Measurements from ENCODE around the gene CLEC3A.
"Not testable (repeated sequence)": the region's sequence is repeated elsewhere in the genome, so short reads cannot be mapped to it uniquely, and the experiment has no call there.

CLEC3A gene, protein sequence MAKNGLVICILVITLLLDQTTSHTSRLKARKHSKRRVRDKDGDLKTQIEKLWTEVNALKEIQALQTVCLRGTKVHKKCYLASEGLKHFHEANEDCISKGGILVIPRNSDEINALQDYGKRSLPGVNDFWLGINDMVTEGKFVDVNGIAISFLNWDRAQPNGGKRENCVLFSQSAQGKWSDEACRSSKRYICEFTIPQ

DNA sequence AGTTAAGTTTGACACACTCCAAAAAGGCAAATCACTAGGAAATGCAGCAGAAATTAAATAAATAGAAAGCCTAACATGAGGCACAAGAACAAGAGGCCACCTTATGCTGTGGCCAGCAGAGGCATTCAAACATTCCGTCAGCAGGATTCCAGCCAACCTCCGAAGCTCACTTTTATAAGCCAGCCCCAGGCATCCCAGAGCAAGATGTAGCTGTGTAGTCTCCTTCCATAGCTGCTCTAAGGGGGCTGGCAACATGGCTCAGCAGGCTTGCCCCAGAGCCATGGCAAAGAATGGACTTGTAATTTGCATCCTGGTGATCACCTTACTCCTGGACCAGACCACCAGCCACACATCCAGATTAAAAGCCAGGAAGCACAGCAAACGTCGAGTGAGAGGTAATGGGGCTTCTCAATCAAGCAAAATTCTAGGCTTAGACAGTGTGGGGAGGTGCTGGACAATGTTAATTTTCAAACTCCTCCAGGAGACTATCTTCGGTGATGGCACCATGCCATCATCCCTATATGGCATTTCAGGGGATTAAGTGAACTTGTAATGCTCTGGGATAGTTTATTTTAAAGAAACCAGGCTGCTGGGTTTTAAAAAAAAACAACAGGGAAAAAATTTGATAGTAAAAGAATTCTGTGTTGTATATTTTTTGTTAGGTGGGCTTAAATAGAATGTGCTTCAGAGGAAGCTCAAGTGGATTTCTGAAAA, at the start of gene CLEC3A:
Gene CLEC3A (plus strand): TSS at position 202 of the 714 bp plus-strand sequence. CDS start 79 bp downstream, at position 281.
- in situ Hi-C loops (cut with HindIII; ENCODE audit: low pct_unique_long_range_greater_than_20kb, low sequenced_read_pairs) = no loop called here
- TF ChIP-seq JUND (IDR thresholded peaks at IDR 0.05; ENCODE audit: low read depth) = no peak
- peak; percentile 36 to 38 for DNase-seq (ENCODE audit: low read depth in 1 of 2, low spot score in 1 of 2)

DNA sequence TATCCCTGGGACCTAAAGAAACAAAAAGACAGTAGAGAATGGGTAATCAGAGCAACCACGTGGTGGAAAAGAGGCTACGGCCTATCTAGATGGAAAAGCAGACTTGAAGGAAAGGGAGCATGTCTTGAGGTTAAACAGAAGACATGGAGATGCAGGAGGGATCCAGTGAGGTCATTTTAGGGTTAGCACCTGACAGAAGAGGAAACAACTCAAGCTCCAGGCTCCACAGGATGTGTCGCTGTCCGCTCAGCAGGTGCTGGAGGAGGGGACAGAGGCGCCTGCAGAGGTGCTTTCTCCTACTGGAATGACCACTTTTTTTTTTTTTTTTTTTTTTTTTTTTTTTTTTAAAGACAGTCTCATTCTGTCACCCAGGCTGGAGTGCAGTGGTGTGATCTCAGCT, 47.5 kb upstream of the CLEC3A start:
- TF ChIP-seq JUND (IDR thresholded peaks at IDR 0.05; ENCODE audit: low read depth) = no peak
- peak in 1 of 2 experiments; percentile 75 for DNase-seq (ENCODE audit: low read depth in 1 of 2, low spot score in 1 of 2)
- in situ Hi-C loops (cut with HindIII; ENCODE audit: low pct_unique_long_range_greater_than_20kb, low sequenced_read_pairs) = no loop called here

DNA sequence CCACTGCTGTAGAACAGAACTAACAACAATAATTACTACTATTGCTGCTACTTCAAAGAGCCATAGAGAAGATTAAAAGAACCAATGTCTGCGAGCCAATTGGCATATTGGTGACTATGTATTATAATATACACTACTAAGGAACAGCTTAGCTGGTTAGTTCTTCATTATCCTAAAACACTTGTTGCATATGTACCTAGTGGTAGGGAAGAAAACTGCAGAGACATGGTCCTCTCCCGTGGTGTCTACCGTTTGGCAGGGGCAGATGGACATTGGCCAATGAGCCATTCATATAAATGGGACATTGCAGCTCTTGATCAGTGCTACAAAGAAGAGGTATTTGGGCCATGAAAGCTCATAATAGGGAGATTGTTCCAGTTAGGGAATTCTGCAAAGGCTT, 46.4 kb upstream of the CLEC3A start:
- in situ Hi-C loops (cut with HindIII; ENCODE audit: low pct_unique_long_range_greater_than_20kb, low sequenced_read_pairs) = no loop called here
- no peak for TF ChIP-seq JUND (IDR thresholded peaks at IDR 0.05; ENCODE audit: low read depth)
- no peak for DNase-seq (ENCODE audit: low read depth in 1 of 2, low spot score in 1 of 2)

DNA sequence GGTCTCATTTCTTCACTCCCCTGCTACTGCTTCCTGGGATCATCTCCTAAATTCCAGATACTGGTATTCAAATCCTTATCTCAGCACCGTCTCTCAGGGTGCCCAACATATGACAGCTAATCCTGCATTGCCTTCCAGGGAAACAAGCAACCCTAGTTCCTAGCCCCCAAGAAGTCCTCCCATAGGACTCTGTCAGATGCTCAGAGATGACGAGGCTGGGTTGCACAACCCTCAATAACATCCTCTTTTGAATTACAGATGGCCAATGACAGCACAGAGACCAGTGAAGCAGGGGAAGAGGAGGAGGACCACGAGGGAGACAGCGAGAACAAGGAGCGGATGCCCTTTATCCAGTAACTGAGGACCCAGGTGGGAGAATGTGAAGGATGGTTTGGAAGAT, 45.0 kb upstream of the CLEC3A start:
- in situ Hi-C loops (cut with HindIII; ENCODE audit: low pct_unique_long_range_greater_than_20kb, low sequenced_read_pairs) = no loop called here
- TF ChIP-seq JUND (IDR thresholded peaks at IDR 0.05; ENCODE audit: low read depth) = no peak

DNA sequence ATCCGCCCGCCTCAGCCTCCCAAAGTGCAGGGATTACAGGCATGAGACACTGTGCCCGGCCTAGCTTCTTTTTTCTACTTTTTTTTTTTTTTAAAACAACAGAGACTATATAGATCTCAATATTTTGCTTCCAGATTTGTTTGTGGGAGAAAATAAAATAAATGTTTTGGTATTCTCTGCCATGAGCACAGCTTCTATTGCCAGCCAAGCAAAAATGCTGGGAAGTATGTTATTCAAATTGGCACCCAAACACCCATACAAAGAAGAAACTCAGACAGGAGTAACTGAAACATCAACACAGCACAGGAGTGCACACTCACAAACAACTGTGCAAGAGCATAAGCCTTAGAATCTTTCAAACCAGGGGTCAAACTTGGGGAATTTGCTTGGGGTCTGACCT, 37.2 kb upstream of the CLEC3A start:
- DNase-seq (ENCODE audit: low read depth in 1 of 2, low spot score in 1 of 2) = no peak
- in situ Hi-C loops (cut with HindIII; ENCODE audit: low pct_unique_long_range_greater_than_20kb, low sequenced_read_pairs) = no loop called here
- TF ChIP-seq JUND (IDR thresholded peaks at IDR 0.05; ENCODE audit: low read depth) = no peak

More for the DNA sequence above, 45.0 kb upstream of the CLEC3A start:
- no peak for DNase-seq (ENCODE audit: low read depth in 1 of 2, low spot score in 1 of 2)

DNA sequence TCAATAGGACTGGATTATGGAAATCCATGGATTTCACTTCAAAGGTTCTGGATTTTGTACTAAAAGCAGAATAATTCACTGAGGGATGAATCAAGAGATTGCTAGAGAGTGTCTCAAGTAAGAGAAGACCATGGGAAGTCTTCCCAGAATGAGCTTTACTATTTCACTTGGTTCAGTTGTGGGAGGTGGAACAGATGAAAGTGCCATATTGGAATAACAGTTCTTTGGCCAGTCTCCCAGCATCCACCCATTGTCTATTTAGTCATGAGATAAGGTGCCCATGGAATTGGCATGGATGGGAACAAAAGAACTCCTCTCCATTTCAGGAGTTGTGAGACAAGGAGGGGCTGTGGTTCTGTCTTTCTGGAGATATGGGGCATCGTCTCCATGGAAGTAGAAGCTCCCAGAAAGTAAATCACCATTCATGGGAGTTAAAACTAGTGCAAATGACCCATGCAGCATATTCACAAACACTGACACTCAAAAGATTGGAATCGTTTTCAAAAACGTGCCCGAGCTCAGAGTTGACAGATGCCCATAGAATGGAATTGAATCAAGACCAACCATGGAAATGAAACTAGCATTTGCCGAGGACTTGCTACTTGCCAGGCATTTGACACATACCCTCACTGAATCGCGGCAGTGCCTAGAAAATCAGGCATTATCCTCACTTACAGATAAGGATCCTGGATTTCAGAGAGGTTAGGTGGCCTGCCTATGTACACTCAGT, 36.2 kb upstream of the CLEC3A start:
- in situ Hi-C loops (cut with HindIII; ENCODE audit: low pct_unique_long_range_greater_than_20kb, low sequenced_read_pairs) = no loop called here
- TF ChIP-seq JUND (IDR thresholded peaks at IDR 0.05; ENCODE audit: low read depth) = no peak
- no peak for DNase-seq (ENCODE audit: low read depth in 1 of 2, low spot score in 1 of 2)

DNA sequence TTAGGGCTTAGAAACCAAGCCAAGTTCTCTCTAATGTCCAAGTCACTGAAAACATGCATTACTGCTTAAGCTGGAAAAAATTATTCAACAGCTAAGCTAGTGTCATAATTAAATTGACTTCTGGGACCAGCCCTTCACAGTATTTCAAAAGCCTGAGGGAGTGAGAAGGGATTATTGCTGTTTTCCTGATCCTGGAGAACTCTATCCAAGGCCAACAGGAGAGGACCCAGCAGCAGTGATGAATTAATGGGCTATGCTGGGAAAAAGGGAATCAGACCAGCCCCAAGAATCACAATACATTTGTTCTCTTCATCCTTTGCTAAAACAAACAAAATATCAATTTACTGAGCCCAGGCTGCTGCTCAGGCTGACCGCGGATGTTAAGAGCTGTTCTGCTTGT, 34.5 kb upstream of the CLEC3A start:
- no peak for TF ChIP-seq JUND (IDR thresholded peaks at IDR 0.05; ENCODE audit: low read depth)
- in situ Hi-C loops (cut with HindIII; ENCODE audit: low pct_unique_long_range_greater_than_20kb, low sequenced_read_pairs) = no loop called here
- no peak for DNase-seq (ENCODE audit: low read depth in 1 of 2, low spot score in 1 of 2)

DNA sequence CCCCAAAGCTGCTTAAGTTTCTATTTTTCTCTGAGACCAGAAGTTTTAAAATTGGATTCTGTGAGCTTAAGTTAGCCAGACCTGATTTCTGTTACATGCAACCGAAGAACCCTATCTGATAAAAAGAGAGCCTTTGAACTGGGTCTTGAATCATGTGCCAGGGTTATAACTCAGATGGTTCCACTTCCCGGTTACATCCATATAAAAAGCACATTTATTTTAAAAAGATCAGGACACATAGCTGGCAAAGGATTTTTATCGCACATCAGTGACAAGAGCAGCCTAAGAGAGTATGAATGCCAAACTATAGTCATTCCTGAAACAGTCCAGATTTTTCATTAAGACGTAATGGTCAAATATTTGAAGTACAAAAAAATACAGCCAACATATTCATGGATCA, 32.5 kb upstream of the CLEC3A start:
- DNase-seq (ENCODE audit: low read depth in 1 of 2, low spot score in 1 of 2) = no peak
- in situ Hi-C loops (cut with HindIII; ENCODE audit: low pct_unique_long_range_greater_than_20kb, low sequenced_read_pairs) = no loop called here
- no peak for TF ChIP-seq JUND (IDR thresholded peaks at IDR 0.05; ENCODE audit: low read depth)

DNA sequence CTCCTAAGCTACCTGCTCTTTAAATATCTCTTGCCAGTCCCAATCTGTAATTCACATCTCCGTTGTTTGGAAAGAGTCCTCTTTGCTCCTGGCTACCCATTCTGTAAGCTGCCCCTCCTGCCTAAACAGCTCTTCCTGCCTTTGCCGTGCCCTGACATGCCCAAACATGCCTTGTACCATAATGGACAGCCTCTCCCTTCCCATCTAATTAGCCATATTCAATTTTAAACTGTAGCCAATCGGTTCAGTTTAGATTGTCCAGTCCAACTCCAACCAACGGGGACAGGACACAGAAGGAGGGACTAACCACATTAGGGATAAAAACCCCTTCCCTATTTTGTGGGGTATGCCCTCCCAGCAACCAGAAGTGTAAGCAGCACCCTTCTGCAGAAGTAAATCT, 30.6 kb upstream of the CLEC3A start:
- TF ChIP-seq JUND (IDR thresholded peaks at IDR 0.05; ENCODE audit: low read depth) = no peak
- peak in 1 of 2 experiments; percentile 62 for DNase-seq (ENCODE audit: low read depth in 1 of 2, low spot score in 1 of 2)
- in situ Hi-C loops (cut with HindIII; ENCODE audit: low pct_unique_long_range_greater_than_20kb, low sequenced_read_pairs) = no loop called here

DNA sequence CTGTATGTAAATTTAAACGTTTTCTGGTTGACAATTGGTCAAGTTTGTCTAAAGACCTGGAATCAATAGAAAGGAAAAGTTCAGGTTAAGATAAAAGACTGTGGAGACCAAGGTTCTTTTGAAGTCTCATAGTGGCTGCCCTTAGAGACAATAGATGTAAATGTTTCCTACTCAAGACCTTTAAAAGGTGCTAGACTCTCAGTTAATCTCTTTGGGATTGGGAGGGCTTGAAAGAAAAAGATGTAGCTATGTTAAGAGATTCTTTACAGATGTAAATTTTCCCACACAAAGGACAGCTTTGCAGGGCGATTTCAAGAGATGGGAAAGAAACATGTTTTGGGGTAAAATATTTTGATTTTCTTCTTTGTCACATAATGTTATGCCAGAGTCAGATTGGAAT, 30.0 kb upstream of the CLEC3A start:
- DNase-seq (ENCODE audit: low read depth in 1 of 2, low spot score in 1 of 2); in situ Hi-C loops (cut with HindIII; ENCODE audit: low pct_unique_long_range_greater_than_20kb, low sequenced_read_pairs): not testable (repeated sequence)

DNA sequence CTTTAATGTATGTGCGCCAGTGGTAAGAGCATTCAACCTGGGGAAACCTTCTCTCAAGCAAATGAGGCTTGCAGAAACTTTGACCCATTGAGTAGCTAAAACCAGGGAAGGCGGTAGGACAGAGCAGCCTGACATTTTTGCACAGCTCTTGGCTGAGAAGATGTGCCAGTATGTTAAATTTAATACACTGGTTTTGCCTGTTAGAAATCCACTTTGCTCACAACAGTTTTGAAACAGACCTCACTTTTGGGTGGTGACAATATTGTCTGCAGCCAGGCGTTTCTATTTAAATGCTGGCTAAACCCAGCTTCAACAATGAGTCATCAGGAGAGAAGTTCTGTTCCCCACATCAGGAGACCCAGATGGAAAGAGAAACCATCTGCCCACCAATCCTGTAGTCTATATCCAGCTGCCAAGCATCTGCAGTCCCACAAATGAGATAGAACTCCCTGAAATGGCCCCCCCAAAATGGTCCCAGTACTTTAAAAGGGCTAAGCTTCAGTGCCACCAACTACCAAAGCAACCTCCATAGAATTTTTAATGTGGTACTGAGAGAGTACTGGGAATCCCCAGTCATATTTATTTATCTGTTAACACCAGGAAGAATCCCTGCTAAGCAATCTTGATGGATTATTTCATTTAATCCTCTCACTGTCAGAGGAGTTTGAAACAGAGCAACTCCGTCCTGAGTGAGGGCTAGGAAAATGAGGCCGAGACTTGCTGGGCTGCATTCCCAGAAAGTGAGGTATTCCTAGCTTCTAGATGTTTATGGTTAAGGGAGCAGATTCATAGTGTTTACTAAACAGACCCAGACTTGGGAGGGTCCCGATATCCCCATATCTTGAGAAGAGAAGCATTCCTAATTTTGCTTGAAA, 29.0 kb upstream of the CLEC3A start:
- DNase-seq (ENCODE audit: low read depth in 1 of 2, low spot score in 1 of 2) = peak in 1 of 2 experiments; percentile 65
- in situ Hi-C loops (cut with HindIII; ENCODE audit: low pct_unique_long_range_greater_than_20kb, low sequenced_read_pairs) = no loop called here
- 0 out of 2 replicates have a peak, but pooled peaks have one; percentile 21 for TF ChIP-seq JUND (IDR thresholded peaks at IDR 0.05; ENCODE audit: low read depth)

DNA sequence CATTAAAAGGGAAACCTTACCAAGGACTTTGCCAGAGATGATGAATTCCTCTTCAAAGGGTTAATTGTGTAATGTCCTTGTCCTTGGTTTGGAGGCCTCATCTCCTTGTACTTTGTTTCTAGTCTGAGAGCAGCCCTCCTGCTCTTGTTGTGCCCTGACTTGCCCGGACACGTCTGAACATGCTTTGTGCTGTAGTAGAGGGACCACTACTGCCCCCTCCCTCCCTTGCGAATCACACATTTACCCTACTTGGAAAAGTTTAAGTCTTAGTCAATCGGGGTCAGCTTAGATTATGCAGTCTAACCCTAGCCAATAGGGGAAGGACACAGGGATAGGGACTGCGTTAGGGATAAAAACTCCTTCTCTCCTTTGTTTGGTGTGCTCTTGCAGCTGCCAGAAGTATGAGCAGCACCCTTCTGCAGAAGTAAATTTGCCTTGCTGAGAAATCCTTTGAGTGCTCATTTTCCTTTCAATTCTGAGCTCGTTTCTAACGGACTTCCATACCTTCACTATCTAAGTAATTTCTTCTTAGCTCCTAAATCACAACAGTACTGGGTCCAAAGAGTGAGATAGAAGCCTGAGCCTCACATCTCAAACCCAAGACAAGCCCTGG, 26.4 kb upstream of the CLEC3A start:
- no peak for DNase-seq (ENCODE audit: low read depth in 1 of 2, low spot score in 1 of 2)
- TF ChIP-seq JUND (IDR thresholded peaks at IDR 0.05; ENCODE audit: low read depth) = no peak
- in situ Hi-C loops (cut with HindIII; ENCODE audit: low pct_unique_long_range_greater_than_20kb, low sequenced_read_pairs) = no loop called here
